Lung (tissue), 12 donors: ENCODE data around the gene PCSK4. TPM values are rescaled to one million over a fixed set of nuclear protein-coding genes. Genes with fewer than 3 reads are reported as not detected.

Source experiments
- ATAC-seq: fragments of 200-7000 bp; cut with Tn5 transposase; one replicate; pipeline ENCODE4 v1.9.1; 2020; ENCODE audit warnings: moderate number of reproducible peaks; ENCODE audit not compliant: insufficient read depth, low FRiP score
- DNase-seq, 3 donors: peaks; one replicate each; pipeline ENCODE4 v3.0.0-alpha.2; 2013 to 2017
- H3K27ac ChIP-seq, 2 donors: one replicate each; pipeline ENCODE4 v1.5.1; 2013; ENCODE audit warnings: mild to moderate bottlenecking in 2 of 2, moderate library complexity in 2 of 2, control low read depth in 1 of 2, inconsistent platforms in 1 of 2, low read depth in 1 of 2, low read length in 1 of 2
- H3K27me3 ChIP-seq, 3 donors: one replicate each; pipeline ENCODE4 v1.5.1; 2013; ENCODE audit warnings: low read length in 2 of 3; ENCODE audit not compliant: control insufficient read depth in 3 of 3, insufficient read depth in 3 of 3
- H3K36me3 ChIP-seq, 4 donors: one replicate each; pipeline ENCODE4 v1.5.1; 2013; ENCODE audit warnings: low read length in 4 of 4, mild to moderate bottlenecking in 1 of 4, moderate library complexity in 1 of 4; ENCODE audit not compliant: control insufficient read depth in 4 of 4, insufficient read depth in 4 of 4
- H3K4me1 ChIP-seq, 5 donors: one replicate each; pipeline ENCODE4 v1.5.1; 2013; ENCODE audit warnings: low read length in 5 of 5, mild to moderate bottlenecking in 2 of 5, moderate library complexity in 1 of 5; ENCODE audit not compliant: control insufficient read depth in 5 of 5, insufficient read depth in 5 of 5
- H3K4me3 ChIP-seq: one replicate; pipeline ENCODE4 v1.5.1; 2013; ENCODE audit warnings: mild to moderate bottlenecking, control low read depth, moderate library complexity
- H3K9ac ChIP-seq, 2 donors: one replicate each; pipeline ENCODE4 v1.5.1; 2013; ENCODE audit warnings: low read length in 2 of 2, control low read depth in 1 of 2; ENCODE audit not compliant: insufficient read depth in 1 of 2
- H3K9me3 ChIP-seq, 4 donors: one replicate each; pipeline ENCODE4 v1.5.1; 2013; ENCODE audit warnings: low read length in 3 of 4, mild to moderate bottlenecking in 1 of 4, moderate library complexity in 1 of 4; ENCODE audit not compliant: control insufficient read depth in 4 of 4, insufficient read depth in 3 of 4
- CTCF ChIP-seq: IDR thresholded peaks from 2 replicates; pipeline ENCODE4 v1.5.1; 2012; ENCODE audit warnings: mild to moderate bottlenecking; ENCODE audit errors: control extremely low read depth, extremely low read depth
- WGBS, 2 donors: extraction: QIAGEN DNeasy Blood & Tissue Kit; methylation state at CpG; one replicate each; pipeline ENCODE4 v1.1.7; 2013; 5-methylcytosine and 5-hydroxymethylcytosine counted together
- polyA plus RNA-seq, 2 donors: library from polyadenylated mRNA; stranded (reverse); fragments of 200-250 nt; gene quantifications; one replicate each; pipeline ENCODE4 v1.2.1, GENCODE V29; 2013
- total RNA-seq, 2 donors: library from RNA; depleted of rRNA in 1 of 2; stranded (reverse); fragments of >200 nt in 1 of 2; gene quantifications; one replicate each; pipeline ENCODE4 v1.2.1, GENCODE V29; 2014 to 2021
- donor health status: control.
- donor health status: control.
- donor health status: Bipolar disorder and iron deficiency.
- donor health status: healthy.
- donor health status: DM: yes; HTN: yes; CAD: no.

PCSK4 gene
- total and polyA plus RNA-seq, 4 donors: 2.3 to 7.9 (median 5.4) TPM

GRCh38 chr19:1523412-1524286 is 33.5 kb upstream of the PCSK4 start, which contains the start of gene PLK5:
PLK5 (plus strand) TSS chr19:1524077; CDS start chr19:1526997, 2,920 bp downstream.
- Histone ChIP-seq H3K27ac (no peak within 1 kb of the TSS), H3K9me3 (peaks cover 0 to 16% (median 0%) of the 10 kb centered on the region in 4 donors), H3K36me3 (no peaks in the 10 kb centered on the region), H3K4me1 (peaks cover 0 to 10% (median 3%) of the 10 kb centered on the region in 5 donors), H3K4me3 (no peak within 1 kb of the TSS), H3K27me3 (peaks cover 13 to 32% (median 24%) of the 10 kb centered on the region in 3 donors), H3K9ac (no peak within 1 kb of the TSS)
- no peak for ATAC-seq
- WGBS, 2 donors: 9 to 12% methylated on average over 67 to 92 of the region's 92 CpGs
- peak in 1 of 3 donors; percentile 25 for DNase-seq
- TF ChIP-seq CTCF: no peak

GRCh38 chr19:1522838-1523237 is 32.7 kb upstream of the PCSK4 start:
- no peak overlapping the region for H3K27ac ChIP-seq
- no peak for DNase-seq
- TF ChIP-seq CTCF: no peak
- H3K4me1 ChIP-seq: peaks cover 0 to 10% (median 3%) of the 10 kb centered on the region in 5 donors
- no peak for ATAC-seq
- no peak overlapping the region for H3K9ac ChIP-seq
- WGBS, 2 donors: 64 to 71% methylated on average over 18 of the region's 18 CpGs
- no peak overlapping the region for H3K4me3 ChIP-seq
- peaks cover 0 to 16% (median 0%) of the 10 kb centered on the region in 4 donors for H3K9me3 ChIP-seq
- no peaks in the 10 kb centered on the region for H3K36me3 ChIP-seq
- H3K27me3 ChIP-seq: peaks cover 13 to 32% (median 21%) of the 10 kb centered on the region in 3 donors

GRCh38 chr19:1522061-1522460 is 31.9 kb upstream of the PCSK4 start:
- no peak overlapping the region for H3K9ac ChIP-seq
- peaks cover 0 to 10% (median 3%) of the 10 kb centered on the region in 5 donors for H3K4me1 ChIP-seq
- H3K27me3 ChIP-seq: peaks cover 13 to 32% (median 21%) of the 10 kb centered on the region in 3 donors
- no peaks in the 10 kb centered on the region for H3K36me3 ChIP-seq
- no peak overlapping the region for H3K27ac ChIP-seq
- ATAC-seq (no peak), DNase-seq (peak in 1 of 3 donors; percentile 22)
- 63 to 68% methylated on average over 10 of the region's 10 CpGs for WGBS, 2 donors
- no peak for TF ChIP-seq CTCF
- H3K9me3 ChIP-seq: peaks cover 0 to 16% (median 0%) of the 10 kb centered on the region in 4 donors
- H3K4me3 ChIP-seq: no peak overlapping the region
